A549 (cell line): ENCODE data around the gene PPME1. TPM values are rescaled to one million over a fixed set of nuclear protein-coding genes. Genes with fewer than 3 reads are reported as not detected.

ENCODE experiments used
- ATAC-seq, 2 experiments: fragments of 200-7000 bp in 1 of 2; fragments of >200 bp in 1 of 2; cut with Nextera tagmentation in 1 of 2; cut with Tn5 transposase in 1 of 2; 3 replicates each; pipeline versions ENCODE4 v1.8.0 to v1.9.1; 2018 to 2020; ENCODE audit warnings: mild to moderate bottlenecking in 1 of 2, moderate library complexity in 1 of 2
- CTCF ChIA-PET: fragments of 300-600 bp; sonication (Branson Sonifier 250); formaldehyde crosslinking; extraction: SDS; loops from one replicate; lab custom pipeline; 2021; ENCODE audit warnings: antibody characterized with exemption, inconsistent platforms; lab: Yijun Ruan, JAX
- POLR2A ChIA-PET: fragments of 350-600 bp; formaldehyde crosslinking; extraction: SDS; loops from one replicate; lab custom pipeline; 2021; ENCODE audit warnings: antibody characterized with exemption, inconsistent platforms; lab: Yijun Ruan, JAX
- DNase-seq, 2 experiments: peaks; one replicate each; pipeline versions ENCODE4 v3.0.0 to v3.0.0-alpha.2; 2011 to 2016; ENCODE audit warnings: low read depth in 1 of 2, low spot score in 1 of 2
- FAIRE-seq: peaks from 2 replicates; lab custom pipeline; 2011; peaks lifted over from hg19 to GRCh38; lab: Jason Lieb, UNC
- H3K27ac ChIP-seq, 2 experiments: fragments of >200 bp; sonication (Bioruptor Twin); formaldehyde crosslinking; 3 replicates each; pipeline ENCODE4 v1.5.1; 2016 to 2017
- H3K4me1 ChIP-seq: fragments of >200 bp; sonication (Bioruptor Twin); formaldehyde crosslinking; 3 replicates; pipeline ENCODE4 v1.6.1; 2016
- H3K4me2 ChIP-seq: fragments of >200 bp; sonication (Bioruptor Twin); formaldehyde crosslinking; 3 replicates; pipeline ENCODE4 v1.6.1; 2016
- H3K4me3 ChIP-seq: fragments of >200 bp; sonication (Bioruptor Twin); formaldehyde crosslinking; 3 replicates; pipeline ENCODE4 v1.5.1; 2016
- H3K9me3 ChIP-seq: fragments of >200 bp; sonication (Bioruptor Twin); formaldehyde crosslinking; 3 replicates; pipeline ENCODE4 v1.6.1; 2016
- CBX2 ChIP-seq: fragments of 200-600 bp; sonication (generic); IDR thresholded peaks from 2 replicates; pipeline ENCODE4 v1.6.1; 2016; ENCODE audit warnings: low read depth, mild to moderate bottlenecking, borderline replicate concordance
- CBX8 ChIP-seq: fragments of 200-600 bp; sonication (generic); IDR thresholded peaks from 2 replicates; pipeline ENCODE4 v1.6.1; 2016
- CEBPB ChIP-seq, 2 experiments: fragments of >200 bp in 1 of 2; sonication (Bioruptor Twin) in 1 of 2; formaldehyde crosslinking in 1 of 2; IDR thresholded peaks; 2 replicates each; pipeline ENCODE4 v1.6.1; 2012 to 2016
- CHD4 ChIP-seq: fragments of 200-600 bp; sonication (generic); IDR thresholded peaks from 2 replicates; pipeline ENCODE4 v1.6.1; 2016; ENCODE audit warnings: antibody characterized with exemption, mild to moderate bottlenecking, borderline replicate concordance
- EHMT2 ChIP-seq: fragments of 200-600 bp; sonication (generic); IDR thresholded peaks from 2 replicates; pipeline ENCODE4 v1.6.1; 2016; ENCODE audit warnings: antibody characterized with exemption, low read depth, mild to moderate bottlenecking, moderate library complexity
- EP300 ChIP-seq, 2 experiments: fragments of >200 bp; sonication (Bioruptor Twin); formaldehyde crosslinking; IDR thresholded peaks; 2 replicates in 1 of 2; 3 replicates in 1 of 2; pipeline ENCODE4 v1.6.1; 2016 to 2017
- ESRRA ChIP-seq: fragments of 150-350 bp; IDR thresholded peaks from 2 replicates; pipeline ENCODE4 v1.6.1; 2014; ENCODE audit warnings: mild to moderate bottlenecking, low read length, borderline replicate concordance
- FOSL2 ChIP-seq, 2 experiments: fragments of 450-650 bp in 1 of 2; fragments of >200 bp in 1 of 2; sonication (Bioruptor Twin) in 1 of 2; formaldehyde crosslinking; IDR thresholded peaks; 2 replicates each; pipeline versions ENCODE4 v1.5.0 to v1.6.1; 2016 to 2020; ENCODE audit warnings: mild to moderate bottlenecking in 1 of 2, moderate library complexity in 1 of 2
- FOXS1 ChIP-seq: fragments of 250-450 bp; sonication (Bioruptor Pico); IDR thresholded peaks from 2 replicates; pipeline ENCODE4 v1.5.0; 2020; ENCODE audit warnings: mild to moderate bottlenecking, moderate library complexity
- HDAC2 ChIP-seq: fragments of 200-600 bp; sonication (generic); IDR thresholded peaks from 2 replicates; pipeline ENCODE4 v1.6.1; 2016
- JUN ChIP-seq, 2 experiments: fragments of >200 bp; sonication (Bioruptor Twin); formaldehyde crosslinking; IDR thresholded peaks; 2 replicates in 1 of 2; 3 replicates in 1 of 2; pipeline ENCODE4 v1.6.1; 2016 to 2017
- JUNB ChIP-seq: fragments of >200 bp; sonication (Bioruptor Twin); formaldehyde crosslinking; IDR thresholded peaks from 2 replicates; pipeline ENCODE4 v1.6.1; 2016
- KDM5A ChIP-seq: fragments of 200-600 bp; sonication (generic); IDR thresholded peaks from 2 replicates; pipeline ENCODE4 v1.6.1; 2016; ENCODE audit warnings: antibody characterized with exemption, mild to moderate bottlenecking
- MAFK ChIP-seq: fragments of 450-650 bp; IDR thresholded peaks from 2 replicates; pipeline ENCODE4 v1.6.1; 2014; ENCODE audit not compliant: partially characterized antibody
- MAZ ChIP-seq: fragments of 150-350 bp; IDR thresholded peaks from 2 replicates; pipeline ENCODE4 v1.6.1; 2014; ENCODE audit warnings: antibody characterized with exemption, low read depth, low read length, borderline replicate concordance
- MYC ChIP-seq: IDR thresholded peaks from 2 replicates; pipeline ENCODE4 v1.6.1; 2012; ENCODE audit warnings: mild to moderate bottlenecking, inconsistent platforms, low read length, improper control_type of control experiment, borderline replicate concordance
- PHF8 ChIP-seq: fragments of 200-600 bp; sonication (generic); IDR thresholded peaks from 2 replicates; pipeline ENCODE4 v1.6.1; 2016; ENCODE audit warnings: low read depth, mild to moderate bottlenecking, antibody characterized with exemption, moderate library complexity, borderline replicate concordance
- RAD21 ChIP-seq, 2 experiments: fragments of >200 bp in 1 of 2; sonication (Bioruptor Twin) in 1 of 2; formaldehyde crosslinking in 1 of 2; IDR thresholded peaks in 1 of 2; conservative IDR thresholded peaks in 1 of 2; 2 replicates in 1 of 2; 3 replicates in 1 of 2; pipeline ENCODE4 v1.6.1; 2012 to 2018; ENCODE audit warnings: inconsistent platforms in 1 of 2
- RFX5 ChIP-seq: fragments of 450-650 bp; IDR thresholded peaks from 2 replicates; pipeline ENCODE4 v1.7.1; 2014; ENCODE audit warnings: antibody characterized with exemption, mild to moderate bottlenecking, moderate library complexity
- RNF2 ChIP-seq: fragments of 200-600 bp; sonication (generic); IDR thresholded peaks from 2 replicates; pipeline ENCODE4 v1.6.1; 2016; ENCODE audit warnings: low read depth, mild to moderate bottlenecking, antibody characterized with exemption, moderate library complexity, borderline replicate concordance
- TFCP2L1 ChIP-seq: fragments of 250-450 bp; sonication (Bioruptor Pico); IDR thresholded peaks from 2 replicates; pipeline ENCODE4 v1.5.0; 2021; ENCODE audit warnings: mild to moderate bottlenecking
- TP53 ChIP-seq: fragments of 250-450 bp; sonication (Bioruptor Pico); IDR thresholded peaks from 2 replicates; pipeline ENCODE4 v1.5.0; 2021; ENCODE audit warnings: mild to moderate bottlenecking, moderate library complexity
- ZC3H11A ChIP-seq: fragments of 450-650 bp; IDR thresholded peaks from 2 replicates; pipeline ENCODE4 v1.6.1; 2014; ENCODE audit warnings: antibody characterized with exemption, mild to moderate bottlenecking
- ZNF302 ChIP-seq: fragments of 250-450 bp; sonication (Bioruptor Pico); IDR thresholded peaks from 2 replicates; pipeline ENCODE4 v1.9.0; 2021; ENCODE audit warnings: inconsistent platforms, mild to moderate bottlenecking, moderate library complexity
- ZSCAN20 ChIP-seq: fragments of 250-450 bp; sonication (Bioruptor Pico); IDR thresholded peaks from 2 replicates; pipeline ENCODE4 v1.8.0; 2022; ENCODE audit warnings: mild to moderate bottlenecking, moderate library complexity
- WGBS: methylation state at CpG from one replicate; pipeline ENCODE4 v1.1.6; 2017; ENCODE audit errors: missing lambda C conversion rate; 5-methylcytosine and 5-hydroxymethylcytosine counted together
- polyA plus RNA-seq, 4 experiments: library from polyadenylated mRNA; depleted of rRNA in 3 of 4; stranded (reverse); fragments of >200 nt; fragmentation: RNase III in 1 of 4; extraction: RNeasy Plus Mini Kit Qiagen cat#74134 plus additional on column Dnase treatment in 1 of 4; gene quantifications; 2 replicates in 3 of 4; 3 replicates in 1 of 4; pipeline ENCODE4 v1.2.3, GENCODE V29; 2011 to 2017
- TF ChIP-seq, protein P1 (sequence below): fragments of 250-450 bp; sonication (Bioruptor Pico); IDR thresholded peaks from 2 replicates; pipeline ENCODE4 v1.5.0; 2020; ENCODE audit warnings: low read depth, mild to moderate bottlenecking, moderate library complexity
- TF ChIP-seq, protein P2 (sequence below): fragments of >200 bp; sonication (Bioruptor Twin); formaldehyde crosslinking; IDR thresholded peaks from 3 replicates; pipeline ENCODE4 v1.6.1; 2016
- TF ChIP-seq, protein P3 (sequence below): IDR thresholded peaks from 2 replicates; pipeline ENCODE4 v1.6.1; 2012
- TF ChIP-seq, protein P4 (sequence below): fragments of 450-650 bp; IDR thresholded peaks from 2 replicates; pipeline ENCODE4 v1.6.1; 2014; ENCODE audit warnings: antibody characterized with exemption
- TF ChIP-seq, protein P5 (sequence below): IDR thresholded peaks from 2 replicates; pipeline ENCODE4 v1.6.1; 2012

The PPME1 gene
- polyA plus RNA-seq, 2 of the 4 experiments (the other 2 are of a cell fraction), result 82.6 to 89.8 TPM

DNA sequence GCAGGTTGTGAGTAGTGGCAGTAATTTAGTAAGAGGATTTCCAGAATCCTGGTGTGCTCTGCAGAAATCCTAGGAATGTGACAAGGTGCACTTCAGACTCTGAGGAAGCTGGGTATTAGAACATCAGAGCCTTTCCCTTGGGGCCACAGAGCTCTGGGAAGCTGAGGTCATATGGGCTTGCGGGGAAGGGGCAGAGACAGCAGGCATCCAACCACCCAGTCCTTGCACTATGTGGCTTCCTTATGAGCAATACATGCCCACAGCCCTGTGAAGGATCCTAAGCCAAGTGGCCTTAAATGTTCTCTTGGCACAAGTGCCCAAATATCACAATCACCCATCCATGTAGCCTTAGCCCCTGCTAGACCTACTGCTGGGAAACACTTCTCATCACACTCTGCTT lies 94.2 kb downstream of the PPME1 start:
- TF ChIP-seq EHMT2 (no peak), MYC (no peak), FOSL2 (IDR thresholded peaks at IDR 0.05) (no peak), FOSL2 (CRISPR knock-in tag; IDR thresholded peaks at IDR 0.05) (no peak), PHF8 (no peak), FOXS1 (CRISPR knock-in tag) (no peak), CBX8 (no peak), TP53 (CRISPR knock-in tag) (no peak), CBX2 (no peak), TFCP2L1 (CRISPR knock-in tag) (no peak), ESRRA (no peak), RAD21 (conservative IDR thresholded peaks at IDR 0.05 in 1 of 2, IDR thresholded peaks at IDR 0.05 in 1 of 2) (no peak), RFX5 (no peak), ZSCAN20 (CRISPR knock-in tag) (no peak), ZNF302 (no peak), JUNB (no peak)
- TF ChIP-seq, protein P1, sequence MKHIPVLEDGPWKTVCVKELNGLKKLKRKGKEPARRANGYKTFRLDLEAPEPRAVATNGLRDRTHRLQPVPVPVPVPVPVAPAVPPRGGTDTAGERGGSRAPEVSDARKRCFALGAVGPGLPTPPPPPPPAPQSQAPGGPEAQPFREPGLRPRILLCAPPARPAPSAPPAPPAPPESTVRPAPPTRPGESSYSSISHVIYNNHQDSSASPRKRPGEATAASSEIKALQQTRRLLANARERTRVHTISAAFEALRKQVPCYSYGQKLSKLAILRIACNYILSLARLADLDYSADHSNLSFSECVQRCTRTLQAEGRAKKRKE, result no peak
- TF ChIP-seq, protein P2, sequence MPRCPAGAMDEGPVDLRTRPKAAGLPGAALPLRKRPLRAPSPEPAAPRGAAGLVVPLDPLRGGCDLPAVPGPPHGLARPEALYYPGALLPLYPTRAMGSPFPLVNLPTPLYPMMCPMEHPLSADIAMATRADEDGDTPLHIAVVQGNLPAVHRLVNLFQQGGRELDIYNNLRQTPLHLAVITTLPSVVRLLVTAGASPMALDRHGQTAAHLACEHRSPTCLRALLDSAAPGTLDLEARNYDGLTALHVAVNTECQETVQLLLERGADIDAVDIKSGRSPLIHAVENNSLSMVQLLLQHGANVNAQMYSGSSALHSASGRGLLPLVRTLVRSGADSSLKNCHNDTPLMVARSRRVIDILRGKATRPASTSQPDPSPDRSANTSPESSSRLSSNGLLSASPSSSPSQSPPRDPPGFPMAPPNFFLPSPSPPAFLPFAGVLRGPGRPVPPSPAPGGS, result no peak
- TF ChIP-seq, protein P3, sequence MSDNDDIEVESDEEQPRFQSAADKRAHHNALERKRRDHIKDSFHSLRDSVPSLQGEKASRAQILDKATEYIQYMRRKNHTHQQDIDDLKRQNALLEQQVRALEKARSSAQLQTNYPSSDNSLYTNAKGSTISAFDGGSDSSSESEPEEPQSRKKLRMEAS, result no peak
- TF ChIP-seq, all 56 proteins: peak for 0
- FAIRE-seq, result no peak
- no peak overlapping the region for H3K4me3 ChIP-seq
- H3K4me2 ChIP-seq, result no peak overlapping the region
- H3K27ac ChIP-seq, result peak overlapping the region; percentile 81 to 88
- 82% methylated on average over 1 of the region's 1 CpG for WGBS
- H3K4me1 ChIP-seq, result peaks cover 61% of the 10 kb centered on the region
- ChIA-PET CTCF (interaction anchor here (1.0 to 2.3 kb wide), 6 partner anchors 9 to 225 kb away, joined by 3 to 19 read pairs (median 3); no protein-coding TSS in a partner anchor), POLR2A (no interaction called here)
- no peak for ATAC-seq
- H3K9me3 ChIP-seq, result no peaks in the 10 kb centered on the region
- DNase-seq, result no peak

DNA sequence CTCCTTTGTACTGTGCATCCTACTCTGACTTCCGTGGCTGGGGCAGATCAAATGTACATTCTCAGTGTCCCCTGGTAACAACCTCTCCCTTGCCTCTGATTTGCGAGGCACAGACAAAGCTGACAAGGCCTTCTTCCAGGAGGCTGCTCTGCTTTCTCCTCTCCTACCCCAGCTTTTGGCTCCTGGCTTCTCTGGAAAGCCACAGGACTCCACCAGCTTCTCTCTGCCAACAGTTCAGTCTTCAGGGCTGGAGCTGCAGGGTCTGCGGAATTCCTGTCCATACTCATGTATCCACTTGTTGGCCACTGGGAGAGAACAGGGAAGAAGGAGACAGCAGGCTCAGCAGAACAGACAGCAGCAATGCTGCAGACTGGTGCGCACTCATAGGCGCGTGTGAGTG lies 95.9 kb downstream of the PPME1 start:
- Histone ChIP-seq H3K9me3 (no peaks in the 10 kb centered on the region), H3K4me2 (no peak overlapping the region), H3K27ac (peak overlapping the region; percentile 81 to 88), H3K4me1 (peaks cover 67% of the 10 kb centered on the region), H3K4me3 (no peak overlapping the region)
- ATAC-seq, result no peak
- CTCF ChIA-PET, result interaction anchor here (1.0 to 5.9 kb wide), 2 partner anchors 11 to 144 kb away, joined by 3 to 32 read pairs; no protein-coding TSS in a partner anchor
- no peak for DNase-seq
- TF ChIP-seq JUNB, result no peak
- TF ChIP-seq FOXS1 (CRISPR knock-in tag), result no peak
- POLR2A ChIA-PET, result no interaction called here
- no peak for FAIRE-seq
- WGBS, result 89% methylated on average over 6 of the region's 6 CpGs

DNA sequence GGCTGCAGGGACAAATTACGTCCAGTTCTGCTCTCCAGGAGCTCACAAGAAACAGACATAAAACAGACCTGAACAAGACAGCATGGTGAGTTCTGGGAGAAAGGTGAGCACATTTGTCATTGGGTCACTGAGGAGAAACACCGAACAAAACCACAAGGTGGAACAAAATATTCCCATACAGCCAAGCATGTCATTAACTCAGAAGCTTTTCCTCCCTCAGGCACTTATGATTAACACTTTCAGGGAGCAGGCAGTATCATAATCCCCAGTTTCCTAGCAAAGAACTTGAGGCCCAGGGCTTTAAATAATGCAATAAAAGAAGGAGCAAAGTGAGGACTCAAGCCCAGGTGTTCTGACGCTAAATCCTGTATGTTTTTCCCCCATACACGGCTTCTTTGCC lies 97.4 kb downstream of the PPME1 start:
- H3K4me3 ChIP-seq, result no peak overlapping the region
- no peaks in the 10 kb centered on the region for H3K9me3 ChIP-seq
- CTCF ChIA-PET, result interaction anchor here (0.6 to 5.9 kb wide), 7 partner anchors 10 to 298 kb away, joined by 3 to 32 read pairs (median 4); no protein-coding TSS in a partner anchor
- H3K4me1 ChIP-seq, result peaks cover 72% of the 10 kb centered on the region
- no peak for DNase-seq
- no peak for ATAC-seq
- peak overlapping the region; percentile 81 to 88 for H3K27ac ChIP-seq
- peak overlapping the region; percentile 39 for H3K4me2 ChIP-seq
- 89% methylated on average over 4 of the region's 4 CpGs for WGBS
- FAIRE-seq, result no peak
- POLR2A ChIA-PET, result no interaction called here
- TF ChIP-seq MAZ, result no peak
- no peak for TF ChIP-seq MAFK
- no peak for TF ChIP-seq CBX8
- TF ChIP-seq CEBPB (IDR thresholded peaks at IDR 0.05), result no peak
- no peak for TF ChIP-seq HDAC2
- no peak for TF ChIP-seq RNF2
- TF ChIP-seq, protein P2, result no peak
- no peak for TF ChIP-seq FOSL2 (IDR thresholded peaks at IDR 0.05)
- no peak for TF ChIP-seq FOSL2 (CRISPR knock-in tag; IDR thresholded peaks at IDR 0.05)
- no peak for TF ChIP-seq ESRRA
- TF ChIP-seq JUN (IDR thresholded peaks at IDR 0.05), result no peak
- no peak for TF ChIP-seq CHD4
- TF ChIP-seq KDM5A, result no peak
- TF ChIP-seq EP300 (IDR thresholded peaks at IDR 0.05), result no peak
- TF ChIP-seq RAD21 (conservative IDR thresholded peaks at IDR 0.05 in 1 of 2, IDR thresholded peaks at IDR 0.05 in 1 of 2), result no peak
- TF ChIP-seq, protein P4, sequence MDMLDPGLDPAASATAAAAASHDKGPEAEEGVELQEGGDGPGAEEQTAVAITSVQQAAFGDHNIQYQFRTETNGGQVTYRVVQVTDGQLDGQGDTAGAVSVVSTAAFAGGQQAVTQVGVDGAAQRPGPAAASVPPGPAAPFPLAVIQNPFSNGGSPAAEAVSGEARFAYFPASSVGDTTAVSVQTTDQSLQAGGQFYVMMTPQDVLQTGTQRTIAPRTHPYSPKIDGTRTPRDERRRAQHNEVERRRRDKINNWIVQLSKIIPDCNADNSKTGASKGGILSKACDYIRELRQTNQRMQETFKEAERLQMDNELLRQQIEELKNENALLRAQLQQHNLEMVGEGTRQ, result no peak
- no peak for TF ChIP-seq ZC3H11A
- TF ChIP-seq JUNB, result no peak
- TF ChIP-seq, protein P5, sequence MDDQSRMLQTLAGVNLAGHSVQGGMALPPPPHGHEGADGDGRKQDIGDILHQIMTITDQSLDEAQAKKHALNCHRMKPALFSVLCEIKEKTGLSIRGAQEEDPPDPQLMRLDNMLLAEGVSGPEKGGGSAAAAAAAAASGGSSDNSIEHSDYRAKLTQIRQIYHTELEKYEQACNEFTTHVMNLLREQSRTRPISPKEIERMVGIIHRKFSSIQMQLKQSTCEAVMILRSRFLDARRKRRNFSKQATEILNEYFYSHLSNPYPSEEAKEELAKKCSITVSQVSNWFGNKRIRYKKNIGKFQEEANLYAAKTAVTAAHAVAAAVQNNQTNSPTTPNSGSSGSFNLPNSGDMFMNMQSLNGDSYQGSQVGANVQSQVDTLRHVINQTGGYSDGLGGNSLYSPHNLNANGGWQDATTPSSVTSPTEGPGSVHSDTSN, result no peak
